ENCODE measurements around the gene LHX3.

Gene LHX3

DNA sequence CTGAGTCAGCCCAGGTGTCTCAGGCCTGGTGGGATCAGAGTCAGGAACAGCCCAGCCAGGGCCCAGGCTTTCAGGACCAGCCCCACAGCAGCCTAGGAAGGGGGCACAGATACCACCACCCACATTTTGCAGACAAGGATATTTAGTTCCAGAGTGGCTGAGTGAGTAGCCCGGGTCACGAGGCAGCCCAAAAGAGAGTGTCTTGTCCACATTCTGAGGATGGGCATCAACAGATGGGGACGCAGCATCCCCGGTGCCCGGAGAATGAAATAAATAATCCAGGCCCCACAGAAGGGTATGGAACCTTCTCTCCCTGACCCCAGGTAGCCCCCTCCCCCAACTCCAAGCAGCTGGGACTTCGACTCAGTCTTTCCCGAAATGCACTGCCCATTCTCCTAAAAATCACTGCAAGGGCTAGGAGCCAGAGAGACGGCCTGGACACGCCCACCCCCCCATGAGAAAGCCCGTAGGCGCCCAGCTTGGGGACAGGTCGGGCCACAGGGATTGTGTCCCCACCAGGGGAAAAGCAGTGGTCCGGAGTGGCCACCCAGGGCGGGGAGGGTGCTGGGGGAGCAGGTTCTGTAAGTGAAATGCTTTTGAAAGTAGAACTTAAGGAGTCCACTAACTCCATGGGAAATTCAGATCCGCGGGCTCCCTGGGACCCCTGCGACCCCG lies 6.9 kb downstream of the LHX3 start:
- no peak for DNase-seq (ENCODE audit: low read depth)
- TF ChIP-seq, protein P1, sequence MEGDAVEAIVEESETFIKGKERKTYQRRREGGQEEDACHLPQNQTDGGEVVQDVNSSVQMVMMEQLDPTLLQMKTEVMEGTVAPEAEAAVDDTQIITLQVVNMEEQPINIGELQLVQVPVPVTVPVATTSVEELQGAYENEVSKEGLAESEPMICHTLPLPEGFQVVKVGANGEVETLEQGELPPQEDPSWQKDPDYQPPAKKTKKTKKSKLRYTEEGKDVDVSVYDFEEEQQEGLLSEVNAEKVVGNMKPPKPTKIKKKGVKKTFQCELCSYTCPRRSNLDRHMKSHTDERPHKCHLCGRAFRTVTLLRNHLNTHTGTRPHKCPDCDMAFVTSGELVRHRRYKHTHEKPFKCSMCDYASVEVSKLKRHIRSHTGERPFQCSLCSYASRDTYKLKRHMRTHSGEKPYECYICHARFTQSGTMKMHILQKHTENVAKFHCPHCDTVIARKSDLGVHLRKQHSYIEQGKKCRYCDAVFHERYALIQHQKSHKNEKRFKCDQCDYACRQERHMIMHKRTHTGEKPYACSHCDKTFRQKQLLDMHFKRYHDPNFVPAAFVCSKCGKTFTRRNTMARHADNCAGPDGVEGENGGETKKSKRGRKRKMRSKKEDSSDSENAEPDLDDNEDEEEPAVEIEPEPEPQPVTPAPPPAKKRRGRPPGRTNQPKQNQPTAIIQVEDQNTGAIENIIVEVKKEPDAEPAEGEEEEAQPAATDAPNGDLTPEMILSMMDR (conservative IDR thresholded peaks at IDR 0.05; ENCODE audit: control insufficient read depth, insufficient read depth, low read depth, low read length) = no peak
- no peak overlapping the region for H3K4me3 ChIP-seq (ENCODE audit: control insufficient read depth, low read depth, low read length)

DNA sequence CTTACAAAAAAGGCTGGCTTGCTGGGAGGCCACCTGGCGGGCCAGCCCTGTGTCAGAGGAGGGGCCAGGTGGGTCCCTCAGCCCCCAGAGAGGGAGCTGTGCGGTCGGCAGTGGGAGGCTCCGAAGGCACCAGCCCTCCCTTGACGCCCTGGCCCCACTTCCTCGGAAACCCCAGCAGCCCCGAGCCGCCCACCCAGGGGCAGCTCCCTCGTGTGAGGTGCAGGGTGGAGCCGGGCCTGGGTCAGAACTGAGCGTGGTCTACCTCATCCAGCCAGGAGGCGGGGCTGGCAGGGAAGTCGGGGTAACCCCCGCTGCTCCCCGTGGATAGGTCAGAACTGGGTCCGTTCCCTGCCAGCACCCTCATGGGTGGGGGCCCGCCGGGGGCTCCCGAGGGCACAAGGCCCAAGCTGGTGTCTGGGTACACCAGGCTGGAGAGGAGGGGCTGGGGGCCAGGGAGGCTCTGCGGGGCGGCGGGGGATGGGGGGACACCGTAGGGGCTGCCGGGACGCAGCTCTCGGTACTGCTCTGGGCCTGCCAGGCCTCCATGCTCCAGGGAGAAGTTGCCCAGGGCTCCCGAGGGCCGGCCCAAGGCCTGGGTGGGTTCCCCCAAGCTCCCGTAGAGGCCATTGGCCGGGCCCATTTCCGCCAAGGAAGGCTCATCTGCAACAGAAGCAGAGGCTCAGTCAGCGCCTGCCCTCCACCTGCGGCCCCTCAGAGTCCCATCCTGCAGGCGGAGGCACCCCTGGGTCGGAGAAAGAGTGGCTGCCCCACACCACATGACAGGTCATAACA lies 7.6 kb downstream of the LHX3 start:
- TF ChIP-seq, protein P1 (conservative IDR thresholded peaks at IDR 0.05; ENCODE audit: control insufficient read depth, insufficient read depth, low read depth, low read length) = no peak
- no peak for DNase-seq (ENCODE audit: low read depth)
- no peak overlapping the region for H3K4me3 ChIP-seq (ENCODE audit: control insufficient read depth, low read depth, low read length)

DNA sequence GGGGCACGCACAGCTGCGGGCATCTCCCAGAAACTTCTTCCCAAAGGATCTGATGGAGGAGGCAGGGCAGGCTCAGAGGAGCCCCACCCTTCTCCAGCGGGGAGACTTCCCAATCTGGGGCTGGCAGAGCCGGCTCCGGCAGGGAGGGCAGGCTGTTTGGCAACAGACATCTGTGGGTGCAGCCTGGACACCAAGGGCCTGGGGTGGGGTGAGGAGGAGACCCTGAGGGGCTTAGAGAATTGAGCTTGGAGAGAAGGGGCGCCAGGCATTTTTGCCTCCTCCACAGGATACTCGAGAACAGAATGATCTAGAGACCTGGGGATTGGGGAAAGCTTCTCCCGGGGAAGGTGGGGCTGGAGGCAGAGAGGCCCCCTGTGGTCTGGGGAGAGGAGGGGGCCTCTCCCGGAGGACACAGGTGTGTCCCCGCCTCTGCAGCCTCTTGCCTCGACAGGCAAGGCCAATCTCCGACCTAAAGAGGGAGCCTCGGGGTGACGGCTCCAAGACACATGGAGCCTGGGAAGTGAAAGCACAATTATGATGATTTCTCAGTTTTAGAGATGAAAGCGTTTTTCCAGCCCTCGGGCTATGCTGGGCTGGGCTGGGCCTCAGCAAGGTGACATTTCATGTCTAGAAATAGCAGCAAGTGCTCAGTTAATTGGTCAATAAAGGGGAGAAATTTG lies 8.4 kb downstream of the LHX3 start:
- no peak for DNase-seq (ENCODE audit: low read depth)
- no peak overlapping the region for H3K4me3 ChIP-seq (ENCODE audit: control insufficient read depth, low read depth, low read length)
- TF ChIP-seq, protein P1 (conservative IDR thresholded peaks at IDR 0.05; ENCODE audit: control insufficient read depth, insufficient read depth, low read depth, low read length) = no peak

DNA sequence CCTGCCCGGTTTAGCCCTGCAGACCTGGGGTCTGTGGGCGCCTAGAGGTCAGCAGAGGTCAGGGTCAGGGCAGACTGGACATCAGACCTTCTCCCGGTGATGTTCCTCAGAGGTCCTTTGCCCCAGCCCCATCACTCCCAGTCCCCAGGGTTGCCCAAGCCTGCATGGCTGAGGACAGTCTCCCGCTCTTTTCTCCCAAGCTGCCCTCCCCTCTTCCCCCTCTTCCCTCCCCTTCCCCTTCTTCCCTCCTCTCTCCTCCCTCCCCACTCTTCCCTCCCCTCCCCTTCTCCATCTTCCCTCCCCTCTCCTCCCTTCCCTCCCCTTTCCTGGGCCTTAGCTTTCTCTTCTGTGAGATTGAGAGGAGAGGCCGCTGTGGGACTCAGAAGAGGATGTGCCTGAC lies 10.4 kb downstream of the LHX3 start:
- TF ChIP-seq, protein P1 (conservative IDR thresholded peaks at IDR 0.05; ENCODE audit: control insufficient read depth, insufficient read depth, low read depth, low read length) = no peak
- no peak for DNase-seq (ENCODE audit: low read depth)
- no peak overlapping the region for H3K4me3 ChIP-seq (ENCODE audit: control insufficient read depth, low read depth, low read length)

DNA sequence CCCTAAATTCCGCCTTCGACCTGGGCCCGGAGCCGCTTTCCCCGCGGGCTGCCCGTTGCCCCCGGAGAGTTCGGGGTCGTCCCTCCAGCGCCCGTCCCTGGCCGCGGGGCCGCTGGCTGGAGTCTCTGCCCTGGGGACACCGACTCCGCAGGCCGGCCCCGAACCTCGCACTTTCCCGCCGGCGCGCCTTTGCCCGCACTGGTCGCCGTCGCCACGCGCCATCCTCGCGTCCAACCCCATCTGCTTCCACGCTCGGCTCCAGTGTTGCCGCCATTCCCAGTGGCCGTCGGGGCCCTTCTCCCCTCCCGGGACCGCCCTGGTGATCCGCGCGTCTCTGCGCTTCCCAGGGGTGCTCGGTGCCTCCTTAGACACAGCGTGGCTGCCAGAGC lies 11.0 kb downstream of the LHX3 start:
- DNase-seq (ENCODE audit: low read depth) = no peak
- no peak overlapping the region for H3K4me3 ChIP-seq (ENCODE audit: control insufficient read depth, low read depth, low read length)
- TF ChIP-seq, protein P1 (conservative IDR thresholded peaks at IDR 0.05; ENCODE audit: control insufficient read depth, insufficient read depth, low read depth, low read length) = no peak

DNA sequence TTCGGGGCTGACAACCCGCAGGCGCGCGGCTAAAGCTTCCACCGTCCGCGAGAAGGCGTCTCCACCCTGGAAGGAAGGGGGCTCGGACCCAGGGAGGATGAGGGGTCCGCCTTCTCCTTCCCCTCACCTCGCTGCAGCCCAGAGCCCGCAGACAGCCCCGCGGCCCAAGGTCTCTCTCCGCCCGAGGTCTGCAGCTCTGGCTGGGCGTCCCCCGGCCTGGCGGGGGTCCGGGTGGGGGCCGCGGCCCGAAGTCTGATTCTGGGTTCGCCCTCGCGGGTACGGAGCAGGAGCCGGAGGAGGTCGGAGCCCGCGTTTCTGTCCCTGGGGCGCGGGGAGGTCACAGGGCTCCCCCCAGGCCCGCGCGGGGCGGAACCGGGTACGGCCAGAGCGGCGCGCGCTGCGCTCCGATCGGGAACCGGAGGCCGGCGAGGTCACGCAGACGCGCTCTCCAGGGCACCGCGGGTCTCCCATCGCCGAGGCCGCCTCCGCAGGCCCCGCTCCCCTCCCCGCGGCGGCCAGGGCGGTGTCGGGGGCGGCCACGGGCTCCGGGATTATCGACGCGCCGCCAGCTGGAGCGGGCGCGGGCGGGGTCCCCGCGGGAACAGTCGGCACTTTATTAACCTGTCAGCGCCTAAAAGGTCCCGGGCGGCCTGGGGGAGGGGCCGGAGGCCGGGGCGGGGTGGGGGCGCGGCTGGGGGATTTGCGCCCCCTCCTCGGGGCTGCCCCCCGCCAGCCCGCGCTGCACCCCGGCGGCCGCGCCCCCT lies 11.6 kb downstream of the LHX3 start:
- H3K4me3 ChIP-seq (ENCODE audit: control insufficient read depth, low read depth, low read length) = no peak overlapping the region
- TF ChIP-seq, protein P1 (conservative IDR thresholded peaks at IDR 0.05; ENCODE audit: control insufficient read depth, insufficient read depth, low read depth, low read length) = no peak
- DNase-seq (ENCODE audit: low read depth) = no peak

Measured in fibroblast of mammary gland (primary cell).